Osteocyte (in vitro differentiated cells): Measurements from ENCODE around the gene PPCDC. TPM values are rescaled to one million over a fixed set of nuclear protein-coding genes. Genes with fewer than 3 reads are reported as not detected.
"Not testable (repeated sequence)": the region's sequence is repeated elsewhere in the genome, so short reads cannot be mapped to it uniquely, and the experiment has no call there.

ENCODE experiments used
- DNase-seq: peaks from one replicate; pipeline ENCODE4 v3.0.0; 2021; ENCODE audit warnings: mixed read lengths; ENCODE audit not compliant: unreplicated experiment; ENCODE audit errors: extremely low spot score
- H3K27ac Mint-ChIP-seq: one replicate; pipeline ENCODE4 v1.8.0; 2021; ENCODE audit warnings: mild to moderate bottlenecking, mixed read lengths; ENCODE audit not compliant: unreplicated experiment
- H3K27me3 Mint-ChIP-seq: one replicate; pipeline ENCODE4 v1.8.0; 2021; ENCODE audit warnings: mixed read lengths; ENCODE audit not compliant: unreplicated experiment
- H3K36me3 Mint-ChIP-seq: one replicate; pipeline ENCODE4 v1.8.0; 2021; ENCODE audit warnings: mixed read lengths; ENCODE audit not compliant: unreplicated experiment
- H3K4me1 Mint-ChIP-seq: one replicate; pipeline ENCODE4 v1.8.0; 2021; ENCODE audit warnings: mixed read lengths; ENCODE audit not compliant: unreplicated experiment
- H3K4me3 Mint-ChIP-seq: one replicate; pipeline ENCODE4 v1.8.0; 2021; ENCODE audit warnings: mild to moderate bottlenecking, moderate library complexity, mixed read lengths; ENCODE audit not compliant: unreplicated experiment
- H3K9me3 Mint-ChIP-seq: one replicate; pipeline ENCODE4 v1.8.0; 2021; ENCODE audit warnings: mixed read lengths; ENCODE audit not compliant: unreplicated experiment
- total RNA-seq: library from RNA; stranded (reverse); gene quantifications from 2 replicates; pipeline ENCODE4 v1.2.1, GENCODE V29; 2021
- TF ChIP-seq, protein P1 (sequence below): fragments of 200-600 bp; sonication (generic); IDR thresholded peaks from 2 replicates; pipeline ENCODE4 v1.5.0; 2021; ENCODE audit warnings: antibody characterized with exemption, mild to moderate bottlenecking, moderate library complexity

The PPCDC gene
- total RNA-seq, 1 donor from 2014 or later, result 12.7 TPM

DNA sequence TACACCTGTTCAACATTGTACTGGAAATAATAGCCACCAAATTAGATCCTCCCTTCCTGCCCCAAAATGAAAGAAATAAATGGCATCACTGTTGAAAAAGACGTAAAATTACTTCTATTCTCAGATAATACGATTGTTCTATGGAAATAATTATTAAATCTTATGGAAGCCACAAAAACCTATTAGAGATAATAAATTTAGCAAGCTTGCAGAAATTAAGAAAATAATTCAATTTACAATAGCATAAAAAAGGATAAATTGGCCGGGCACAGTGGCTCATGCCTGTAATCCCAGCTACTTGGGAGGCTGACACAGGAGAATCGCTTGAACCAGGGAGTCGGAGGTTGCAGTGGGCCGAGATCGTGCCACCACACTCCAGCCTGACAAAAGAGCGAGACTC lies 57.8 kb downstream of the PPCDC start:
- Mint-ChIP-seq H3K4me3 (no peak overlapping the region), H3K36me3 (peaks cover 10% of the 10 kb centered on the region), H3K9me3 (peaks cover 14% of the 10 kb centered on the region), H3K27ac (no peak overlapping the region), H3K27me3 (peaks cover 46% of the 10 kb centered on the region), H3K4me1 (no peaks in the 10 kb centered on the region)
- TF ChIP-seq, protein P1, sequence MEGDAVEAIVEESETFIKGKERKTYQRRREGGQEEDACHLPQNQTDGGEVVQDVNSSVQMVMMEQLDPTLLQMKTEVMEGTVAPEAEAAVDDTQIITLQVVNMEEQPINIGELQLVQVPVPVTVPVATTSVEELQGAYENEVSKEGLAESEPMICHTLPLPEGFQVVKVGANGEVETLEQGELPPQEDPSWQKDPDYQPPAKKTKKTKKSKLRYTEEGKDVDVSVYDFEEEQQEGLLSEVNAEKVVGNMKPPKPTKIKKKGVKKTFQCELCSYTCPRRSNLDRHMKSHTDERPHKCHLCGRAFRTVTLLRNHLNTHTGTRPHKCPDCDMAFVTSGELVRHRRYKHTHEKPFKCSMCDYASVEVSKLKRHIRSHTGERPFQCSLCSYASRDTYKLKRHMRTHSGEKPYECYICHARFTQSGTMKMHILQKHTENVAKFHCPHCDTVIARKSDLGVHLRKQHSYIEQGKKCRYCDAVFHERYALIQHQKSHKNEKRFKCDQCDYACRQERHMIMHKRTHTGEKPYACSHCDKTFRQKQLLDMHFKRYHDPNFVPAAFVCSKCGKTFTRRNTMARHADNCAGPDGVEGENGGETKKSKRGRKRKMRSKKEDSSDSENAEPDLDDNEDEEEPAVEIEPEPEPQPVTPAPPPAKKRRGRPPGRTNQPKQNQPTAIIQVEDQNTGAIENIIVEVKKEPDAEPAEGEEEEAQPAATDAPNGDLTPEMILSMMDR, result no peak
- DNase-seq, result no peak

DNA sequence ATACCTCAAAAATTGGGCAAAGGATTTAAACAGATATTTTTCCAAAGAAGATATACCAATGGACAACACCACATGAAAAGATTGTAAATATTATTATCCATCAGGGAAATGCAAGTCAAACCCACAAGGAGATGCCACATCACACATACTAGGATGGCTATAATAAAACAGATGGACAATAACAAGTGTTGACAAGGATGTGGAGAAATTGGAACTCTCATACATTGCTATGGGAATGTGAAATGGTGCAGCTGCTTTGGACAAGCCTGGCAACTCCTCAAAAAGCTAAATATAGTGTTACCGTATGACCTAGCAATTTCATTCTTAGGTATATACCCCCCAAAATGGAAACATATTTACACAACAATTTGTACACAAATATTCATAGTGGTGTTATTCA lies 59.3 kb downstream of the PPCDC start:
- H3K27ac Mint-ChIP-seq, result no peak overlapping the region

DNA sequence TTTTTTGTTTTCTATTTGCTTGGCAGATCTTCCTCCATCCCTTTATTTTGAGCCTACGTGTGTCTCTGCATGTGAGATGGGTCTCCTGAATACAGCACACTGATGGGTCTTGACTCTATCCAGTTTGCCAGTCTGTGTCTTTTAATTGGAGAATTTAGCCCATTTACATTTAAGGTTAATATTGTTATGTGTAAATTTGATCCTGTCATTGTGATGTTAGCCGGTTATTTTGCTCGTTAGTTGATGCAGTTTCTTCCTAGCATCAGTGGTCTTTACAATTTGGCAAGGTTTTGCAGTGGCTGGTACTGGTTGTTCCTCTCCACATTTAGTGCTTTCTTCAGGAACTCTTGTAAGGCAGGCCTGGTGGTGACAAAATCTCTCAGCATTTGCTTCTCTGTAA lies 62.3 kb downstream of the PPCDC start:
- H3K27me3 Mint-ChIP-seq, result peaks cover 30% of the 10 kb centered on the region
- not testable (repeated sequence) for H3K4me3 Mint-ChIP-seq, H3K4me1 Mint-ChIP-seq, H3K27ac Mint-ChIP-seq, DNase-seq
- peaks cover 19% of the 10 kb centered on the region for H3K9me3 Mint-ChIP-seq
- H3K36me3 Mint-ChIP-seq, result peaks cover 10% of the 10 kb centered on the region

More for the DNA sequence above, 59.3 kb downstream of the PPCDC start:
- Mint-ChIP-seq H3K4me1 (no peaks in the 10 kb centered on the region), H3K4me3 (no peak overlapping the region), H3K27me3 (peaks cover 46% of the 10 kb centered on the region), H3K36me3 (peaks cover 10% of the 10 kb centered on the region), H3K9me3 (peaks cover 19% of the 10 kb centered on the region)
- DNase-seq, result no peak
- TF ChIP-seq, protein P1, result no peak

DNA sequence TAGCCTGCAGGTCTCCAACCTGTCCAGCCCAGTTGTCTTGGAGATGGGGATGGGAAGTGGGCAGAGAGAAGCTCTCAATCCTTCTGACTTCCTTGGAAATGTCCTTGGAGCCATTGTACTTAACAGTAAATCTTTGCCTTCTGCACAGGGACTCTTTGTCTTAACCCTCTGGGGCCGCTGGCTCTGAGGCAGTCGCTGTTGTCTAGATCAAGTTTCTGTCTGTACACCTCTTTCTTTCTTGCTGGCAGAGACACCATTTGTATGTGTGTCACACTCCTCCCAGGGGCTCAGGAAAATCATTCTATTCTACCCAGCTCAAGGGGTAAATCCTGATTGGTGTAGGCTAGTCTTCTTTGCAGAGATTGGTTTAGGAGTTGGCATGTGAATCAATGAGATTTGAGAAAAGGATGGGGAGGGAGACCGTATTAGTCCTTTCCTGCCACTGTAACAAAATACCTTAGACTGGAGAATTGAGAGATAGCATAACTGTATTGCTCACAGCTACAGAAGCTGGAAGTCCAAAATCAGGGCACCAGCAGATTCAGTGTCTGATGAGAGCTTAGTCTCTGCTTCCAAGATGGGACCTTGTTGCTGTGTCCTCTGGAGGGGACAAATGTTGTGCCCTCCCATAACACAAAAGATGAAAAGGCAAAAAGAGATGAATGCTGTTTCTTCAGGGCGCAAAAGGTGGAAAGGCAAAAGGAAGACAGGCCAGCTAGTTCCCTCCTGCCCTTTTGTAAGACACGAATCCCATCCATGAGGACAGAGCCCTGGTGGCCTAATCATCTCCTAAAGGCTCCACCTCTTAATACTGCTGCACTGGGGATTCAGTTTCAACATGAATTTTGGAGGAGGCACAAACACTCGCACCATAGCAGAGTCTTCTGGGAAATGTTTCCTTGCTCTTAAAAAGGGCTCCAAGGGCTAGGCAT lies 66.3 kb downstream of the PPCDC start:
- Mint-ChIP-seq H3K27me3 (peaks cover 10% of the 10 kb centered on the region), H3K4me3 (no peak overlapping the region), H3K4me1 (no peaks in the 10 kb centered on the region), H3K9me3 (peaks cover 18% of the 10 kb centered on the region), H3K27ac (no peak overlapping the region), H3K36me3 (peaks cover 10% of the 10 kb centered on the region)
- TF ChIP-seq, protein P1, result no peak
- DNase-seq, result no peak

DNA sequence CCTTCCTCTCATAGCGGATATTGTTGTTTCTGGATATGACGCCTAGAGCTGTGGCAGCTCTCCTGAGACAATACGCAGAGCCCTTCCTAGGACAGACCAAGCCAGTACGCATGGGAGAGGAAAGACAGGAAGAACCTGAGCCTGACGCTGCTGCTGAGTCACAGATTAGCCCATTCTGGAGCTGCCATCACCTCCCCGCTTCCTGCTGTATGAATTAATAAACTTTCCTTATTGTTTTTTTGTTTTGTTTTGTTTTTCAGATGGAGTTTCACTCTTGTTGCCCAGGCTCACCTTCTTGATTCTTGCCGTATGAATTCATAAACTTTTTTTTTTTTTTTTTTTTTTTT lies 67.0 kb downstream of the PPCDC start:
- Mint-ChIP-seq H3K4me1 (no peaks in the 10 kb centered on the region), H3K27me3 (peaks cover 4% of the 10 kb centered on the region), H3K9me3 (peaks cover 11% of the 10 kb centered on the region), H3K4me3 (no peak overlapping the region), H3K27ac (no peak overlapping the region), H3K36me3 (peaks cover 4% of the 10 kb centered on the region)
- DNase-seq, result peak; percentile 32
- TF ChIP-seq, protein P1, result no peak
